Astrocyte (in vitro differentiated cells and primary cell): Measurements from ENCODE around the gene JPT2. TPM values are rescaled to one million over a fixed set of nuclear protein-coding genes. Genes with fewer than 3 reads are reported as not detected.

Experiments
- DNase-seq: peaks from one replicate; pipeline ENCODE4 v3.0.0-alpha.2; 2010; ENCODE audit warnings: low read depth
- FAIRE-seq: peaks from 2 replicates; lab custom pipeline; 2011; peaks lifted over from hg19 to GRCh38; lab: Jason Lieb, UNC
- H2AFZ ChIP-seq: 2 replicates; pipeline ENCODE4 v1.6.0; 2012; ENCODE audit warnings: low read depth, low read length, inconsistent platforms
- H3K27ac ChIP-seq: 2 replicates; pipeline ENCODE4 v1.5.1; 2011; ENCODE audit warnings: low read depth, low read length, inconsistent platforms
- H3K27me3 ChIP-seq: 2 replicates; pipeline ENCODE4 v1.6.0; 2011; ENCODE audit warnings: low read length, inconsistent platforms; ENCODE audit not compliant: insufficient read depth
- H3K36me3 ChIP-seq: 2 replicates; pipeline ENCODE4 v1.5.1; 2011; ENCODE audit warnings: low read length, inconsistent platforms; ENCODE audit not compliant: insufficient read depth
- H3K4me1 ChIP-seq: 2 replicates; pipeline ENCODE4 v1.5.1; 2011; ENCODE audit warnings: low read length, inconsistent platforms; ENCODE audit not compliant: insufficient read depth
- H3K4me2 ChIP-seq: 2 replicates; pipeline ENCODE4 v1.6.0; 2012; ENCODE audit warnings: low read length, inconsistent platforms
- H3K4me3 ChIP-seq: 2 replicates; pipeline ENCODE4 v1.5.1; 2011; ENCODE audit warnings: low read depth, mild to moderate bottlenecking, low read length, inconsistent platforms; ENCODE audit not compliant: insufficient read depth
- H3K79me2 ChIP-seq: 2 replicates; pipeline ENCODE4 v1.6.0; 2012; ENCODE audit warnings: mild to moderate bottlenecking, low read length, inconsistent platforms; ENCODE audit not compliant: insufficient read depth
- H3K9ac ChIP-seq: 2 replicates; pipeline ENCODE4 v1.6.0; 2012; ENCODE audit warnings: mild to moderate bottlenecking, low read length, inconsistent platforms
- H3K9me3 ChIP-seq: 2 replicates; pipeline ENCODE4 v1.5.1; 2012; ENCODE audit warnings: low read depth, mild to moderate bottlenecking, low read length, inconsistent platforms; ENCODE audit not compliant: insufficient read depth
- H4K20me1 ChIP-seq: 2 replicates; pipeline ENCODE4 v1.6.0; 2012; ENCODE audit warnings: low read length, inconsistent platforms; ENCODE audit not compliant: insufficient read depth
- H3K27ac Mint-ChIP-seq: one replicate; pipeline ENCODE4 v1.8.0; 2021; ENCODE audit warnings: mild to moderate bottlenecking, mixed read lengths; ENCODE audit not compliant: unreplicated experiment
- H3K27me3 Mint-ChIP-seq: one replicate; pipeline ENCODE4 v1.8.0; 2021; ENCODE audit warnings: low read depth, mixed read lengths; ENCODE audit not compliant: unreplicated experiment
- H3K36me3 Mint-ChIP-seq: one replicate; pipeline ENCODE4 v1.8.0; 2021; ENCODE audit warnings: low read depth, mixed read lengths; ENCODE audit not compliant: unreplicated experiment
- H3K4me1 Mint-ChIP-seq: one replicate; pipeline ENCODE4 v1.8.0; 2021; ENCODE audit warnings: low read depth, mixed read lengths; ENCODE audit not compliant: unreplicated experiment
- H3K4me3 Mint-ChIP-seq: one replicate; pipeline ENCODE4 v1.8.0; 2021; ENCODE audit warnings: mild to moderate bottlenecking, moderate library complexity, mixed read lengths; ENCODE audit not compliant: unreplicated experiment
- H3K9me3 Mint-ChIP-seq: one replicate; pipeline ENCODE4 v1.8.0; 2021; ENCODE audit warnings: mild to moderate bottlenecking, mixed read lengths; ENCODE audit not compliant: unreplicated experiment
- EZH2 ChIP-seq: IDR thresholded peaks from 2 replicates; pipeline ENCODE4 v1.6.1; 2012; ENCODE audit warnings: mild to moderate bottlenecking, low read length, inconsistent platforms; ENCODE audit not compliant: insufficient read depth
- total RNA-seq: library from RNA; stranded (reverse); gene quantifications from 2 replicates; pipeline ENCODE4 v1.2.1, GENCODE V29; 2021
- TF ChIP-seq, protein P1 (sequence below): IDR thresholded peaks from 2 replicates; pipeline ENCODE4 v1.5.1; 2011; ENCODE audit warnings: low read depth, mild to moderate bottlenecking, inconsistent platforms, low read length, moderate library complexity; ENCODE audit not compliant: insufficient read depth

Gene JPT2
- total RNA-seq, 1 donor from 2014 or later, result 143 TPM

DNA sequence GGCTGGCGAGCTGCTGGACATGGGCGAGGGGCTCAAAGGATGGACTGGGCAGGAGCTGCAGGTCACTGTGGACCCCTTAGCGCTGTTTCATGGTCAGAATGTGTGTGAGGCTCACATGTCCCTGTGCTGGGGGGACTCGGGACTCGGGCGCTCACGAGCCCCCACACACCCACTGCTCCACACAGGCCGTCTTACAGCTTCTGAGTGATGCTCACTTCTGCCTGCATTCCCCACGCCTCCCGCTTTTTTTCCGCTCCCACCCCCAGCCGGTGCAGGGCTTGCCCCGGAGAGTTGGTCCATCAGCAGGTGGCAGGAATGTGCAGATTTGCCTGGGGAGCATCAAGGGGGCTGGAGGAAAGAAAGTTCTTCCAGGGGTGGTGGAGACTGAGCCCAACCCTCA lies 20.2 kb upstream of the JPT2 start:
- no peak overlapping the region for H3K27ac Mint-ChIP-seq
- H3K9me3 Mint-ChIP-seq, result no peaks in the 10 kb centered on the region
- Histone ChIP-seq H4K20me1 (peaks cover 27% of the 10 kb centered on the region), H3K4me1 (no peaks in the 10 kb centered on the region), H3K27me3 (no peaks in the 10 kb centered on the region), H3K9ac (no peak overlapping the region), H3K27ac (no peak overlapping the region), H3K36me3 (peaks cover 19% of the 10 kb centered on the region), H3K4me2 (no peak overlapping the region), H2AFZ (no peak overlapping the region), H3K4me3 (no peak overlapping the region), H3K79me2 (peaks cover 3% of the 10 kb centered on the region), H3K9me3 (no peaks in the 10 kb centered on the region)
- FAIRE-seq (no peak), DNase-seq (no peak)
- peaks cover 20% of the 10 kb centered on the region for H3K36me3 Mint-ChIP-seq
- TF ChIP-seq, protein P1, sequence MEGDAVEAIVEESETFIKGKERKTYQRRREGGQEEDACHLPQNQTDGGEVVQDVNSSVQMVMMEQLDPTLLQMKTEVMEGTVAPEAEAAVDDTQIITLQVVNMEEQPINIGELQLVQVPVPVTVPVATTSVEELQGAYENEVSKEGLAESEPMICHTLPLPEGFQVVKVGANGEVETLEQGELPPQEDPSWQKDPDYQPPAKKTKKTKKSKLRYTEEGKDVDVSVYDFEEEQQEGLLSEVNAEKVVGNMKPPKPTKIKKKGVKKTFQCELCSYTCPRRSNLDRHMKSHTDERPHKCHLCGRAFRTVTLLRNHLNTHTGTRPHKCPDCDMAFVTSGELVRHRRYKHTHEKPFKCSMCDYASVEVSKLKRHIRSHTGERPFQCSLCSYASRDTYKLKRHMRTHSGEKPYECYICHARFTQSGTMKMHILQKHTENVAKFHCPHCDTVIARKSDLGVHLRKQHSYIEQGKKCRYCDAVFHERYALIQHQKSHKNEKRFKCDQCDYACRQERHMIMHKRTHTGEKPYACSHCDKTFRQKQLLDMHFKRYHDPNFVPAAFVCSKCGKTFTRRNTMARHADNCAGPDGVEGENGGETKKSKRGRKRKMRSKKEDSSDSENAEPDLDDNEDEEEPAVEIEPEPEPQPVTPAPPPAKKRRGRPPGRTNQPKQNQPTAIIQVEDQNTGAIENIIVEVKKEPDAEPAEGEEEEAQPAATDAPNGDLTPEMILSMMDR, result no peak
- no peak for TF ChIP-seq EZH2
- no peak overlapping the region for H3K4me3 Mint-ChIP-seq
- peaks cover 5% of the 10 kb centered on the region for H3K4me1 Mint-ChIP-seq
- H3K27me3 Mint-ChIP-seq, result no peaks in the 10 kb centered on the region

DNA sequence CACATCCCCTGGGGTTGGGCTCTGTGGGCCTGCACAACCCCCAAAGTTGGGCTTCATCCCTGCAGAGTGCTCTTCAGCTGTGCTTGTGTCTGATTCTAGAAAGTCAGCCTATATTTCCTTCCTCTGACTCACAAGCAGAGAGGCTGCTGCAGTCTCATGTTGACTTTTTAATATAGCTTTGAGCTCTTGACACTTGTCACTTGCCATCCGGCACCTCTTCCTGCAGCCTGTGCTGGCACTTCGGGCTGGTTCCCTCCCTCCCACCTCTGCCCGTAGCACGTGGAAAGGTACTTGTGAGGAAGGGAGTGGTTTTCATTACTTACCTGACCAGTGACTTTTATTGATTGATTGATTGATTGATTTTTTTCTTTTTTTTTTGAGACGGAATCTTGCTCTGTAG lies 19.0 kb upstream of the JPT2 start:
- no peak overlapping the region for H3K9ac ChIP-seq
- Mint-ChIP-seq H3K4me3 (no peak overlapping the region), H3K27me3 (no peaks in the 10 kb centered on the region), H3K4me1 (peaks cover 5% of the 10 kb centered on the region), H3K9me3 (no peaks in the 10 kb centered on the region), H3K27ac (peak overlapping the region; percentile 66), H3K36me3 (peaks cover 29% of the 10 kb centered on the region)
- H3K27me3 ChIP-seq, result no peaks in the 10 kb centered on the region
- no peak for TF ChIP-seq EZH2
- TF ChIP-seq, protein P1, result no peak
- peaks cover 26% of the 10 kb centered on the region for H3K36me3 ChIP-seq
- H4K20me1 ChIP-seq, result peaks cover 29% of the 10 kb centered on the region
- H3K4me1 ChIP-seq, result no peaks in the 10 kb centered on the region
- DNase-seq (no peak), FAIRE-seq (no peak)
- H3K79me2 ChIP-seq, result peaks cover 3% of the 10 kb centered on the region
- no peak overlapping the region for H2AFZ ChIP-seq
- no peak overlapping the region for H3K27ac ChIP-seq
- no peaks in the 10 kb centered on the region for H3K9me3 ChIP-seq
- H3K4me2 ChIP-seq, result no peak overlapping the region
- H3K4me3 ChIP-seq, result no peak overlapping the region

- H4K20me1 ChIP-seq, result peaks cover 32% of the 10 kb centered on the region
- no peak overlapping the region for H2AFZ ChIP-seq
- H3K4me1 ChIP-seq, result no peaks in the 10 kb centered on the region
- Mint-ChIP-seq H3K4me3 (no peak overlapping the region), H3K4me1 (peaks cover 5% of the 10 kb centered on the region), H3K27ac (no peak overlapping the region), H3K9me3 (no peaks in the 10 kb centered on the region), H3K36me3 (peaks cover 32% of the 10 kb centered on the region), H3K27me3 (no peaks in the 10 kb centered on the region)
- H3K4me2 ChIP-seq, result no peak overlapping the region
- H3K4me3 ChIP-seq, result no peak overlapping the region
- no peak overlapping the region for H3K27ac ChIP-seq
- no peak for DNase-seq
- FAIRE-seq, result no peak
- no peaks in the 10 kb centered on the region for H3K9me3 ChIP-seq
- H3K36me3 ChIP-seq, result peaks cover 42% of the 10 kb centered on the region
- TF ChIP-seq, protein P1, result no peak
- H3K27me3 ChIP-seq, result no peaks in the 10 kb centered on the region
- H3K9ac ChIP-seq, result no peak overlapping the region
- H3K79me2 ChIP-seq, result peaks cover 3% of the 10 kb centered on the region
Measured at GRCh38 chr16:1661826-1662225, 16.3 kb upstream of the JPT2 start.
